Ishikawa (cell line): ENCODE measurements around the gene FGD3.

Source experiments
- CEBPB ChIP-seq: IDR thresholded peaks from 2 replicates; pipeline ENCODE4 v1.6.1; 2012
- CREB1 ChIP-seq: IDR thresholded peaks from 2 replicates; pipeline ENCODE4 v1.6.1; 2012; ENCODE audit warnings: low read depth
- EGR1 ChIP-seq: IDR thresholded peaks from 2 replicates; pipeline ENCODE4 v1.6.1; 2012
- EP300 ChIP-seq: IDR thresholded peaks from 2 replicates; pipeline ENCODE4 v1.6.1; 2012; ENCODE audit warnings: borderline replicate concordance
- FOXM1 ChIP-seq: IDR thresholded peaks from 2 replicates; pipeline ENCODE4 v1.6.1; 2012; ENCODE audit warnings: low read depth, borderline replicate concordance
- NFIC ChIP-seq: IDR thresholded peaks from 2 replicates; pipeline ENCODE4 v1.6.1; 2012
- RAD21 ChIP-seq: IDR thresholded peaks from 2 replicates; pipeline ENCODE4 v1.6.1; 2012; ENCODE audit warnings: low read depth
- TAF1 ChIP-seq: IDR thresholded peaks from 2 replicates; pipeline ENCODE4 v1.6.1; 2012; ENCODE audit warnings: low read depth, mild to moderate bottlenecking
- TCF12 ChIP-seq: IDR thresholded peaks from 2 replicates; pipeline ENCODE4 v1.6.1; 2012; ENCODE audit warnings: low read depth
- TEAD4 ChIP-seq: IDR thresholded peaks from 2 replicates; pipeline ENCODE4 v1.6.1; 2012
- YY1 ChIP-seq: IDR thresholded peaks from 2 replicates; pipeline ENCODE4 v1.6.1; 2012; ENCODE audit warnings: low read depth
- ZBTB7A ChIP-seq: IDR thresholded peaks from 2 replicates; pipeline ENCODE4 v1.6.1; 2012; ENCODE audit warnings: low read depth
- TF ChIP-seq, protein P1 (sequence below): IDR thresholded peaks from 2 replicates; pipeline ENCODE4 v1.6.1; 2012; ENCODE audit warnings: low read depth, mild to moderate bottlenecking
- TF ChIP-seq, protein P2 (sequence below): IDR thresholded peaks from 2 replicates; pipeline ENCODE4 v1.6.1; 2012
- TF ChIP-seq, protein P3 (sequence below): IDR thresholded peaks from 2 replicates; pipeline ENCODE4 v1.6.1; 2012

The FGD3 gene

DNA sequence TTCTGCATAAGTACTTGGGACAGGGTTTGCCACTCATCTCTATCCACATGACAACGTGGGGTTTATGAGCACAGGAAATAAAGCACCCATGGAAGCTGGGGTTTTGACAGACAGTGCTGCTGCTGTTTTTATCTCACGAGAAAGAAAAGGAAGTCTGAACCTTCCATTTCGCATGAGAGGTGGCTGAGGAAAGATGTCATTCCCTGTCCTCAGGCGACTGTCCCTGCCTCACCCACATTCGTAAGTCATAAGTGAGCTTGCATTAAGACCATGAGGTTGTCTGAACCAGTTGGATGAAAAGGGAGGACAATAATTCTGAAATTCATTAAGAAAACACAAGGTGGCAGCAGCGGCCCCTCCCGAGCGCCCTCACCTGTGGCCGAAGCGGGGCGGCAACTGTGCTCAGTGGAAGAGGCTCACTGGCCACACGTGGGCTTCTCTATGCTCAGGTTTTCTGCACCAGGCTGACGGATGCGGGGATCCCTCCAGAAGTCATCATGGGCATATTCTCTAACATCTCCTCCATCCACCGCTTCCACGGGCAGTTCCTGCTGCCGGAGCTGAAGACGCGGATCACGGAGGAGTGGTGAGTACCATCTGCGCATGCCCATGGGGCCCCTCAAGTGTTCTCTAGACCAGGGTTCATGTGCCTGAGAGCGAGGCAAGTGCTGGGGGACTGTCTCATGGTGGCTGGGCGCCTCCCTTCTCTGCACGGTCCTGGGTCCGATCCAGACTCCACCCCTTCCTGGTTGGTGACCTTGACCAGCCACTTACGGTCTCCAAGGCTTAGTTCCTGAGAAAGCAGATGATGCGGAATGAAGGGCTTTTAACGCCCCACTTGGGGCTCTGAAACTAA is 56.5 kb downstream of the FGD3 start:
- peak; percentile 38; the same call in 1 of the 2 replicates for TF ChIP-seq TAF1
- TF ChIP-seq CEBPB = no peak
- TF ChIP-seq RAD21 = peak; percentile 80
- TF ChIP-seq, protein P1, sequence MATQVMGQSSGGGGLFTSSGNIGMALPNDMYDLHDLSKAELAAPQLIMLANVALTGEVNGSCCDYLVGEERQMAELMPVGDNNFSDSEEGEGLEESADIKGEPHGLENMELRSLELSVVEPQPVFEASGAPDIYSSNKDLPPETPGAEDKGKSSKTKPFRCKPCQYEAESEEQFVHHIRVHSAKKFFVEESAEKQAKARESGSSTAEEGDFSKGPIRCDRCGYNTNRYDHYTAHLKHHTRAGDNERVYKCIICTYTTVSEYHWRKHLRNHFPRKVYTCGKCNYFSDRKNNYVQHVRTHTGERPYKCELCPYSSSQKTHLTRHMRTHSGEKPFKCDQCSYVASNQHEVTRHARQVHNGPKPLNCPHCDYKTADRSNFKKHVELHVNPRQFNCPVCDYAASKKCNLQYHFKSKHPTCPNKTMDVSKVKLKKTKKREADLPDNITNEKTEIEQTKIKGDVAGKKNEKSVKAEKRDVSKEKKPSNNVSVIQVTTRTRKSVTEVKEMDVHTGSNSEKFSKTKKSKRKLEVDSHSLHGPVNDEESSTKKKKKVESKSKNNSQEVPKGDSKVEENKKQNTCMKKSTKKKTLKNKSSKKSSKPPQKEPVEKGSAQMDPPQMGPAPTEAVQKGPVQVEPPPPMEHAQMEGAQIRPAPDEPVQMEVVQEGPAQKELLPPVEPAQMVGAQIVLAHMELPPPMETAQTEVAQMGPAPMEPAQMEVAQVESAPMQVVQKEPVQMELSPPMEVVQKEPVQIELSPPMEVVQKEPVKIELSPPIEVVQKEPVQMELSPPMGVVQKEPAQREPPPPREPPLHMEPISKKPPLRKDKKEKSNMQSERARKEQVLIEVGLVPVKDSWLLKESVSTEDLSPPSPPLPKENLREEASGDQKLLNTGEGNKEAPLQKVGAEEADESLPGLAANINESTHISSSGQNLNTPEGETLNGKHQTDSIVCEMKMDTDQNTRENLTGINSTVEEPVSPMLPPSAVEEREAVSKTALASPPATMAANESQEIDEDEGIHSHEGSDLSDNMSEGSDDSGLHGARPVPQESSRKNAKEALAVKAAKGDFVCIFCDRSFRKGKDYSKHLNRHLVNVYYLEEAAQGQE = no peak
- TF ChIP-seq EGR1 = no peak
- TF ChIP-seq EP300 = no peak
- TF ChIP-seq, protein P2, sequence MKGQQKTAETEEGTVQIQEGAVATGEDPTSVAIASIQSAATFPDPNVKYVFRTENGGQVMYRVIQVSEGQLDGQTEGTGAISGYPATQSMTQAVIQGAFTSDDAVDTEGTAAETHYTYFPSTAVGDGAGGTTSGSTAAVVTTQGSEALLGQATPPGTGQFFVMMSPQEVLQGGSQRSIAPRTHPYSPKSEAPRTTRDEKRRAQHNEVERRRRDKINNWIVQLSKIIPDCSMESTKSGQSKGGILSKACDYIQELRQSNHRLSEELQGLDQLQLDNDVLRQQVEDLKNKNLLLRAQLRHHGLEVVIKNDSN = no peak
- no peak for TF ChIP-seq FOXM1
- TF ChIP-seq, protein P3, sequence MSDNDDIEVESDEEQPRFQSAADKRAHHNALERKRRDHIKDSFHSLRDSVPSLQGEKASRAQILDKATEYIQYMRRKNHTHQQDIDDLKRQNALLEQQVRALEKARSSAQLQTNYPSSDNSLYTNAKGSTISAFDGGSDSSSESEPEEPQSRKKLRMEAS = peak; percentile 88
- TF ChIP-seq ZBTB7A = no peak
- TF ChIP-seq TEAD4 = no peak
- no peak for TF ChIP-seq CREB1
- no peak for TF ChIP-seq TCF12
- TF ChIP-seq NFIC = peak; percentile 35; the same call in 1 of the 2 replicates

DNA sequence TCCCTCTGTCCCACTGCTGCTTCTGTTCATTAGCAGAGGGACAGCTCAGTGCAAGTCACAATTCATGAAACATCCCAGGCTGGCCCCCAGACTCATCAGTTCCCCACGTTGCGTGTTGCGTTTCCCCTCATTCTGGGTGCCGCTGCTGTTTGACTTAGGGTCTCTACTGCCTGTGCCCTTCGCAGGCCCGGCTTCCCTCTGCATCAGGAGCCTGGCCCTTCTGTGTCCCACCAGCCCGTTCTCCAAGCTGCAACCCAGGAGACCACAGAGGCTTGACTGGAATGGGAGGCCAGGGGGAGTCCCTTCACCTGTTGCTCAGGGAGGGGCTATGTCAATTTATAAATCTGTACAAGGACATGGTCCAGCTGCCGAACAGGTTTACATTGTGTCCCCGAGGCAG is 57.2 kb downstream of the FGD3 start:
- TF ChIP-seq, protein P2 = no peak
- TF ChIP-seq TEAD4 (no peak), EGR1 (no peak)

DNA sequence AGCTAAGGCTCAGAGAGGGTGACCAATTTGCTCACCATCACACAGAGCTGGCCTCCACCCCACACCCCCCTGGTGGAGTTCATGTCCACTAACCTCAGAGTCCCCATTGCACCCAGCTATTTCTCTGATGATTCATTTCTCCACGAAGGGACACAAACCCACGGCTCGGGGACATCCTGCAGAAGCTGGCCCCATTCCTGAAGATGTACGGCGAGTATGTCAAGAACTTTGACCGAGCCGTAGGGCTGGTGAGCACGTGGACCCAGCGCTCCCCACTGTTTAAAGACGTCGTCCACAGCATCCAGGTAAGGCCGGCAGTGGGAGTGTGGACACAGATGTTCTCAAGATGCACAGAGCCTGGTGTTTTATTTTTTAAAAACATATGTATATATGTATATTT is 58.6 kb downstream of the FGD3 start:
- TF ChIP-seq NFIC (no peak), CEBPB (no peak), CREB1 (no peak), TAF1 (no peak), YY1 (no peak), EGR1 (no peak), RAD21 (no peak), ZBTB7A (no peak), TEAD4 (no peak), FOXM1 (no peak), TCF12 (no peak)
- TF ChIP-seq, protein P1 = no peak

DNA sequence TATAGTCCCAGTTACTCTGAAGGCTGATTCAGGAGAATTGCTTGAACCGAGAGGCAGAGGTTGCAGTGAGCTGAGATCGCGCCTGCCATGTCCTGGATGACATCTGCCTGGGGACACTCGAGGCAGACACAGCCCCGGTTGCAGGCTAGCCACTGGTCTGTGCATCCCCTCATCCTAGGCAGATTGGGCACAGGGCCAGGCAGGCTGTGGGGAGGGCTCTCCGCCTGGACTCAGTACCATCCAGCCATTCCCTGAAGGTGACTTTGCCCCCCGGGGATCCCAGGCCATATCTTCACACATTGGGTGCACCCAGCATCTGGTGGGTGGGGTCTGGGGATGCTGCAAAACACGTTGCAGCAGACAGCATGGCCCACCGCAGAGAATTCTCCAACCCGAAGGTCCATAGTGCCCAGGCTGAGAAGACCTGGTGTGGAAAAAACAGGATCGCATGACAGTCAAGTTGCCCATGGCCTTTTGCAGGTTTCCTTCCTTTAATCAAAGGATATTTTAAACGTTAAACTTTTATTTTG is 60.3 kb downstream of the FGD3 start:
- TF ChIP-seq TEAD4 (no peak), EGR1 (no peak), TAF1 (no peak)

DNA sequence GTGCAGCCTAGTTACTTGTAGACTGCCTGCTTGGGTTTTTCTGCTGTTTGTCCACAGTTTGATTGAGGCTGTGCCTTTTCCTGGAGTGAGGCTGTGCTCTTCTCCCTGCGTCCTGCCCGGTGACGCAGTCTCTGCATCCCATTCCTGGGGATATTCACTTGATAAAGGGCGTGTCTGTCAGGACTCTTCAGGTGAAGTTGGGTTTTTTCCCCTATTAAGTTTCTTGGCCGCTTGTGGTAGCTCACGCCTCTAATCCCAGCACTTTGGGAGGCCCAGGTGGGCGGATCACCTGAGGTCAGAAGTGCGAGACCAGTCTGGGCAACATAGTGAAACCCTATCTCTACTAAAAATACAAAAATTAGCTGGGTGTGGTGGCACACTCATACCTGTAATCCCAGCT is 61.1 kb downstream of the FGD3 start:
- TF ChIP-seq, protein P3 = no peak
- 0 out of 2 replicates have a peak, but pooled peaks have one; percentile 14 for TF ChIP-seq NFIC
- peak; percentile 57; the same call in 1 of the 2 replicates for TF ChIP-seq EGR1
- TF ChIP-seq CREB1 = no peak
- no peak for TF ChIP-seq ZBTB7A
- TF ChIP-seq CEBPB = no peak
- no peak for TF ChIP-seq TAF1
- TF ChIP-seq TCF12 = 0 out of 2 replicates have a peak, but pooled peaks have one; percentile 21
- no peak for TF ChIP-seq TEAD4
- TF ChIP-seq, protein P2 = no peak
- TF ChIP-seq EP300 = no peak
- TF ChIP-seq RAD21 = no peak
- TF ChIP-seq, protein P1 = no peak
